Choroid plexus epithelial cell (primary cell): ENCODE measurements around the gene UBALD2.
A peak's percentile ranks its signal among the peaks of the same experiment; 100 is the strongest.
"Not testable (repeated sequence)": the region's sequence is repeated elsewhere in the genome, so short reads cannot be mapped to it uniquely, and the experiment has no call there.

Experiments
- DNase-seq: peaks from one replicate; pipeline ENCODE4 v3.0.0-alpha.2; 2010; ENCODE audit warnings: low read depth
- H3K4me3 ChIP-seq: 2 replicates; pipeline ENCODE4 v1.5.1; 2011; ENCODE audit warnings: low read depth, mild to moderate bottlenecking, control low read depth, low read length, moderate library complexity
- CTCF ChIP-seq: conservative IDR thresholded peaks from 2 replicates; pipeline ENCODE4 v1.5.1; 2011; ENCODE audit warnings: low read depth, mild to moderate bottlenecking, control low read depth, inconsistent platforms, low read length, moderate library complexity

Gene UBALD2

GRCh38 chr17:76262732-76263344 is 2.3 kb upstream of the UBALD2 start:
- no peak for DNase-seq
- no peak overlapping the region for H3K4me3 ChIP-seq
- TF ChIP-seq CTCF = no peak

GRCh38 chr17:76263896-76264295 is 1.3 kb upstream of the UBALD2 start:
- no peak for TF ChIP-seq CTCF
- H3K4me3 ChIP-seq = no peak overlapping the region
- DNase-seq = no peak

GRCh38 chr17:76264425-76264754 is 758 bp upstream of the UBALD2 start:
- H3K4me3 ChIP-seq = no peak overlapping the region
- TF ChIP-seq CTCF = no peak
- no peak for DNase-seq

- DNase-seq = peak; percentile 52
- peak overlapping the region; percentile 85 for H3K4me3 ChIP-seq
Measured at GRCh38 chr17:76265624-76266243, 586 bp downstream of the UBALD2 start.

GRCh38 chr17:76266244-76266938 is 1.2 kb downstream of the UBALD2 start:
- peak overlapping the region; percentile 85 for H3K4me3 ChIP-seq
- no peak for TF ChIP-seq CTCF
- DNase-seq = peak; percentile 52

More at GRCh38 chr17:76265624-76266243, 586 bp downstream of the UBALD2 start:
- TF ChIP-seq CTCF = no peak

GRCh38 chr17:76267051-76267576 is 2.0 kb downstream of the UBALD2 start:
- no peak for TF ChIP-seq CTCF
- no peak for DNase-seq

GRCh38 chr17:76267581-76268001 is 2.4 kb downstream of the UBALD2 start:
- H3K4me3 ChIP-seq, DNase-seq: not testable (repeated sequence)

More at GRCh38 chr17:76267051-76267576, 2.0 kb downstream of the UBALD2 start:
- peak overlapping the region; percentile 85 for H3K4me3 ChIP-seq
